NCI-H1417 treated with DMSO at 0.1 percent for 48 hours (cell line): ENCODE measurements around the gene MYL5.
"Not testable (repeated sequence)": the region's sequence is repeated elsewhere in the genome, so short reads cannot be mapped to it uniquely, and the experiment has no call there.

Experiments used
- DNase-seq: peaks from one replicate; lab custom pipeline; 2025; lab: John Stamatoyannopoulos, UW

Gene MYL5

DNA sequence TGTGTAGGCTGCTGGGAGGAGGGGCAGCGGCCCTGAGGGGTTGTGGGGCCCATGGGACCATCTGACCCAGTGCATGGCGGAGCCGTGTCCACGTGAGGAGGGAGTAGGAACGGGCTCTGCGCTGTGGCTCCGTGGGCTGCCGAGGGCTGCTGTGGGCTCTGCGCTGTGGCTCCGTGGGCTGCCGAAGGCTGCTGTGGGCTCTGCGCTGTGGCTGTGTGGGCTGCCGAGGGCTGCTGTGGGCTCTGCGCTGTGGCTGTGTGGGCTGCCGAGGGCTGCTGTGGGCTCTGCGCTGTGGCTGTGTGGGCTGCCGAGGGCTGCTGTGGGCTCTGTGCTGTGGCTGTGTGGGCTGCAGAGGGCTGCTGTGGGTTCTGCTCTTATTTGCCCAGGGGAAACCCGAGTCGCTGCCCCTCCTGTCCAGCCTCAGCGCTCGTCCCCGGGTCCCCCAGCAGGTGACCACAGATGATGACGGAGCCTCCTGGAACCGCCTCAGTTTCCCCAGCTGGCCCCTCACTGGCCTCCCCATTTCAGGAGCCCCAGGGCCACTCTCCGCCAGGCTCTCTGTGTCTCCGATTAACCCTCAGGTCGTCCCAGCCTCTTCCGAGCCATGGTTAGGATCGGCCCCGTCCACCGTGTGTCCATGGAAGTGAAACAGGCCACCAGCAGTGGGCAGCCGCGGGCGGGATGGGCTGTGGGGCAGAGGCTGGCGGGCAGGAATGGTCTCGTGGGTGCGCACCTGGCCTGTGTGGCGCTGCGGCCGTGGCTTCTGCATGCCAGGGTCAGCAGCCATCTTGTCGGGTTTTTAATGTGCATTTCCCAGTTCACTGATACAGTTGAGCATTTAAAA lies 51.3 kb downstream of the MYL5 start:
- DNase-seq, result no peak

DNA sequence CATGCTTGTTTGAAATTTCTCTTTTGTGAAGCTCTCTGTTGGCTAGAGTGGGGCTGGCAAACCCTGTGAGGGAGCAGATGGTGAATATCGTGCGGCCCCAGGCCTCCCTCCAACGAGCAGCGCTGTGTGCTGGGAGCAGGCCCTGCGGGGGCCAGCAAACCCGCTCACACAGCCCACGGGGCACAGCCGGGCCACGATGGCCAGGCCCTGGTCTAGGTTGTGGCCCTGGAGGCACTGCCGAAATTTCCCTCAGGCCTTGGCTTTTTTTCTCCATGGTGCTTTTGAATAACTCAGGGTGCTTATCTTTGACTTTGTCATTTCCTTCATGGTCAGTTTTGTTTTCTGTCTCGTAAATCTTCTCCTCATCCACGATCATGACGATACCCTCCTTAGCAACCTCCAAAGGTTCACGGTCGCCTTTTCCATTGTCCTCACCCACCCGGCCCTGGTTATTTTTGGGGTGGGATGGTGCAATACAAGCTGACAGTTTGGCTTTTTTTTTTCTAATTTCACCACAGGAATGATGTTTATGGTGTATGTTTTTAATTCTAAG lies 52.0 kb downstream of the MYL5 start:
- DNase-seq, result no peak

DNA sequence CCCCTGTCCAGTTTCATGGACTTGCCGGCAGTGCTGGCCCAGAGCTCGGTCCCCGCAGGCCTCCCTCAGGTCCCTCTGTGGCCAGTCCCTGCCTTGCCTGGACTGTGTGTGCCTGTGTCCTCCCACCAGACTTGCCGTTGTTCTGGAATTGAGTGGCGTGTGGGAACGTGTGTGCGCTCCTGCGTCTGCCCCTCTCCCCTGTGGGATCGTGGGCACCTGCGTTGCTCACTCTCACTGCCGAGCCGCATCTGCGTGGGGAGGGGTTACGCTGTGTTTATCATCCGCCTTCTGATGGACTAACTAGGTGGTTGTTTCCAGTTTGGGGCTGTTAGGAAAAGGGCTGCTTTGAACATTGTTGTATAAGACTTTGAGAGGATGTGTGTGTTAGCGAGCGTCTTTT lies 52.5 kb downstream of the MYL5 start:
- no peak for DNase-seq

DNA sequence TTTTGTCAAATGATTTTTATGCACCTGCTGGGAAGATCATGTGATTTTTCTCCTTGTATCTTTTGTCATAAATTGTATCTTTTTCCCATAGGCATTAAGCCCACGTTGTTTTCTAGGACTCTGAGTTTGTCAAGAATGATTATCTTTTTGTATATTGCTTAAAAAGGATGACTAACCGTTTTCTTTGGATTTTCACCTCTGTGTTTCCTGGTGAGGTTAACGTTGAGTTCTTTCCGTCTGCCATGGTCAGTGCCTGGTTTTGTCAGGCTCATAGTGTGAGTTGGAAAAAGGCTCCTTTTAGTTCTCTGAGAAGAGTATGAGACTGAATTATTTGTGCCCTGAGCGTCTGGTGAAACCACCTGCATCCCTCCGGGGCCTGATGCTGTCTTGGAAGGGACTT lies 53.2 kb downstream of the MYL5 start:
- no peak for DNase-seq

DNA sequence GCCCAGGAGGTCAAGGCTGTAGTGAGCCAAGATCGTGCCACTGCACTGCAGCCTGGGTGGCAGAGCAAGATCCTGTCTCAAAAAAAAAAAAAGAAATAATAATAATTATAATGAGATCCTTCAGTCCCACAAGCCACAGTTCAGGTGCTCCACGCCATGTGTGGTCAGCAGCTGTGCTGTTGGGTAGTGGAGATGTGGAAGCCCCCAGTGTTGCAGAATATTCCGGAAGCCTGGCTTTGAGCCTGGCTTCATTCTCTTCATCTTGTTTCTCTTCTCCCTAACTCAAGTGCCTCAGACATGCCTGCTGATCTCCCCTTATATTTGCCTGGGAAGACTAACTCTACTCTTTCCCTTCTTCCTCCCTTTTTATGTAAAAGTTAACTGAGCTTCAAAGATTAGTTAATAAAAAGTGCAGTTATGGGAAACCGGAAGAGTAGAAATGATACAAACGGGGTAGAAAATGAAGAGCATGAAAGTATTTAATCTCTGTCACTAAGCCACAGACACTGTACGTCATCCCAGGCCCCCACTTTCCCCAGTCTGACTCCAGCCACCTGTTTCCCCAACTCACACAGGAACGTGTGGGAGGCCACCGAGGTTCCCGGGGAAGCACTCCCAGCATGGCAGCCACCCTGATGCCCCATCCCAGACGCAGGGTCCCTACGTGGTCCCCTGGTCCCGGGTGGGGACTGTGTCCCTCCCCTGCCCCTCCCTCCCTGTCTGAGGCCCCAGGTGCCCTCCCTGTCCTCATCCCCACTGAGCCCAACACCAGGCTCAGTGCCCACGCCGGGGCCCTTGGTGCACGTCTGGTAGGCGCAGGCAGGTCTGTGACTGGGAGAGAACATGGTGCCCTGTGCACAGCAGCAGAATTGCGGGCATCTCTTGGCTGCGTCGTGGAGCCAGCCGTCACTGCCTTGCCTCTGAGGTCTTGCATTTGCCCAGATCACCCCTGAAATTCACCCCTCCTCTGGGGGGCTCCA lies 55.3 kb downstream of the MYL5 start:
- DNase-seq, result no peak

DNA sequence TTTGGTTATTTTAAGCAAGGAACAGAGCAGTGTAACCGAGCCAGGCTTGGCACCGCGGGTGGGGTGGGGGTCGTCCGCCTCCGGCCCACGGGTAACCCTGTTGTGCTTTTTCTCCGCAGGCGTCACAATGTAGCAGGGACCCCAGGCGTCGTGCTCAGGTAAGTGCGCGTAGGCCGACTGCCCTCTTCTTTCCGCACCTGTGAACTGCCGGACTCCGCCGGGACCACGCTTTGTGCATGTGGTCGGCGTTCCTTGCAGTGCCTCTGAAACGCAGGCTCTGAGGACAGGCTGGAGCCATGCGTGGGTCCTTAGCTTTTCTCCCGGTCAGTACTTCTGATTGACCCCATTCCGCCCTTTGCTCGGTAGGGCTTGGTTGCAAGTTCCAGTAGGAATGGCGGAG lies 56.2 kb downstream of the MYL5 start:
- no peak for DNase-seq

DNA sequence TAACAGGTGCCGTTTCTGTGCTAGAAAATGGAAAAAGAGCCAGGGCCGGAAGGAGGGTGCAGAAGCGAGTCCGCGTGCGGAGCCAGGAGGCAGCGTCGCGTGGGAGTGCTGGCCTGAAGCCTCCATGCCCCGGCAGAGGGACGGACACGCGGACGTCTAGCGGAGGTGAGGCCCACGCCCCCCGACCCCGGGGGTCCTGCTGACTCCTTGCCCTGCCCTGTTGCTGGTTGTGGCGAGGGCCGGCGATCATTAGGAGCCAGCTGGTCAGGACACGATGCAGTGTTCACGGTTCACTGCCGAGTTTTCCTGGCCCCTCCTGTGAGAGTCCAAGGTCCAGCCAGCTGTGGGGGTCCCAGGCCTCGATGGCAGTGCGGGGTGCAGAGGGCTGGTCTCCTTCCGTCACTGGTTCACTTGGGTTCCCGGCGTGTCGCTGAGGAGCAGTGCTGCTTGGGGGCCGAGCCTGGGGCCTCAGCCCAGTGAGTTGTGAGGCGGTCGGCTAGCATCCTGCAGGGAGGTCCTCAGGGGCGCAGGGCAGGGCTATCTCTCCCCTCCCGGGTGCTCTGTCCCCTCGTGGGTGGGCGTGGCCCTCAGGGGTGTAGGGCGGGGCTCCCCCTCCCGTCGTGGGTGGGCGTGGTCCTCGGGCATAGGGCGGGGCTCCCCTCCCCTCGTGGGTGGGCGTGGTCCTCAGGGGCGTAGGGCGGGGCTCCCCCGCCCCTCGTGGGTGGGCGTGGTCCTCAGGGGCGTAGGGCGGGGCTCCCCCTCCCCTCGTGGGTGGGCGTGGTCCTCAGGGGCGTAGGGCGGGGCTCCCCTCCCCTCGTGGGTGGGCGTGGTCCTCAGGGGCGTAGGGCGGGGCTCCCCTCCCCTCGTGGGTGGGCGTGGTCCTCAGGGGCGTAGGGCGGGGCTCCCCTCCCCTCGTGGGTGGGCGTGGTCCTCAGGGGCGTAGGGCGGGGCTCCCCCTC lies 56.9 kb downstream of the MYL5 start:
- DNase-seq, result not testable (repeated sequence)
